HG02840 (cell line): ENCODE data around the gene ASIC4.

Source experiments
- ATAC-seq: cut with Tn5 transposase; IDR thresholded peaks from one replicate; pipeline ENCODE4 v1.9.1; 2021; ENCODE audit warnings: mild to moderate bottlenecking, moderate library complexity, moderate number of reproducible peaks; ENCODE audit not compliant: unreplicated experiment, low FRiP score

ASIC4 gene

GRCh38 chr2:219563271-219563928 lies 49.1 kb downstream of the ASIC4 start:
- no peak for ATAC-seq

- no peak for ATAC-seq
These were observed 51.1 kb downstream of the ASIC4 start for GRCh38 chr2:219565130-219566080.

- ATAC-seq, result no peak
These were observed 52.4 kb downstream of the ASIC4 start for GRCh38 chr2:219566640-219567039.

GRCh38 chr2:219567131-219567530 lies 52.8 kb downstream of the ASIC4 start:
- ATAC-seq, result no peak

- no peak for ATAC-seq
These were observed 53.6 kb downstream of the ASIC4 start for GRCh38 chr2:219567791-219568361.

- no peak for ATAC-seq
These were observed 54.8 kb downstream of the ASIC4 start for GRCh38 chr2:219569041-219569440.

GRCh38 chr2:219569635-219570034 lies 55.4 kb downstream of the ASIC4 start:
- ATAC-seq, result no peak

- no peak for ATAC-seq
These were observed 56.1 kb downstream of the ASIC4 start for GRCh38 chr2:219570194-219570923.

GRCh38 chr2:219570924-219571310 lies 56.6 kb downstream of the ASIC4 start:
- ATAC-seq, result no peak

GRCh38 chr2:219571311-219572236 lies 57.3 kb downstream of the ASIC4 start, which contains the start of gene OBSL1:
OBSL1 (minus strand) TSS chr2:219571539; CDS start chr2:219571232, 307 bp downstream.
- ATAC-seq, result no peak

GRCh38 chr2:219572237-219573001 lies 58.1 kb downstream of the ASIC4 start, which contains the start of gene INHA:
INHA (plus strand) TSS chr2:219572310; CDS start chr2:219572375, 65 bp downstream.
- no peak for ATAC-seq

- no peak for ATAC-seq
These were observed 58.9 kb downstream of the ASIC4 start for GRCh38 chr2:219573166-219573565.

- no peak for ATAC-seq
These were observed 60.4 kb downstream of the ASIC4 start for GRCh38 chr2:219574484-219575311.

- ATAC-seq, result no peak
These were observed 61.6 kb downstream of the ASIC4 start for GRCh38 chr2:219575566-219576504.

GRCh38 chr2:219576505-219577388 lies 62.5 kb downstream of the ASIC4 start:
- no peak for ATAC-seq
